Lung (tissue), 12 donors: ENCODE measurements around the gene USF2. TPM values are rescaled to one million over a fixed set of nuclear protein-coding genes. Genes with fewer than 3 reads are reported as not detected.

ENCODE experiments used
- ATAC-seq: fragments of 200-7000 bp; cut with Tn5 transposase; one replicate; pipeline ENCODE4 v1.9.1; 2020; ENCODE audit warnings: moderate number of reproducible peaks; ENCODE audit not compliant: insufficient read depth, low FRiP score
- DNase-seq, 3 donors: peaks; one replicate each; pipeline ENCODE4 v3.0.0-alpha.2; 2013 to 2017
- H3K27ac ChIP-seq, 2 donors: one replicate each; pipeline ENCODE4 v1.5.1; 2013; ENCODE audit warnings: mild to moderate bottlenecking in 2 of 2, moderate library complexity in 2 of 2, control low read depth in 1 of 2, inconsistent platforms in 1 of 2, low read depth in 1 of 2, low read length in 1 of 2
- H3K27me3 ChIP-seq, 3 donors: one replicate each; pipeline ENCODE4 v1.5.1; 2013; ENCODE audit warnings: low read length in 2 of 3; ENCODE audit not compliant: control insufficient read depth in 3 of 3, insufficient read depth in 3 of 3
- H3K36me3 ChIP-seq, 4 donors: one replicate each; pipeline ENCODE4 v1.5.1; 2013; ENCODE audit warnings: low read length in 4 of 4, mild to moderate bottlenecking in 1 of 4, moderate library complexity in 1 of 4; ENCODE audit not compliant: control insufficient read depth in 4 of 4, insufficient read depth in 4 of 4
- H3K4me1 ChIP-seq, 5 donors: one replicate each; pipeline ENCODE4 v1.5.1; 2013; ENCODE audit warnings: low read length in 5 of 5, mild to moderate bottlenecking in 2 of 5, moderate library complexity in 1 of 5; ENCODE audit not compliant: control insufficient read depth in 5 of 5, insufficient read depth in 5 of 5
- H3K4me3 ChIP-seq: one replicate; pipeline ENCODE4 v1.5.1; 2013; ENCODE audit warnings: mild to moderate bottlenecking, control low read depth, moderate library complexity
- H3K9ac ChIP-seq, 2 donors: one replicate each; pipeline ENCODE4 v1.5.1; 2013; ENCODE audit warnings: low read length in 2 of 2, control low read depth in 1 of 2; ENCODE audit not compliant: insufficient read depth in 1 of 2
- H3K9me3 ChIP-seq, 4 donors: one replicate each; pipeline ENCODE4 v1.5.1; 2013; ENCODE audit warnings: low read length in 3 of 4, mild to moderate bottlenecking in 1 of 4, moderate library complexity in 1 of 4; ENCODE audit not compliant: control insufficient read depth in 4 of 4, insufficient read depth in 3 of 4
- WGBS, 2 donors: extraction: QIAGEN DNeasy Blood & Tissue Kit; methylation state at CpG; one replicate each; pipeline ENCODE4 v1.1.7; 2013; 5-methylcytosine and 5-hydroxymethylcytosine counted together
- polyA plus RNA-seq, 2 donors: library from polyadenylated mRNA; stranded (reverse); fragments of 200-250 nt; gene quantifications; one replicate each; pipeline ENCODE4 v1.2.1, GENCODE V29; 2013
- total RNA-seq, 2 donors: library from RNA; depleted of rRNA in 1 of 2; stranded (reverse); fragments of >200 nt in 1 of 2; gene quantifications; one replicate each; pipeline ENCODE4 v1.2.1, GENCODE V29; 2014 to 2021
- TF ChIP-seq, protein P1 (sequence below): IDR thresholded peaks from 2 replicates; pipeline ENCODE4 v1.5.1; 2012; ENCODE audit warnings: mild to moderate bottlenecking; ENCODE audit errors: control extremely low read depth, extremely low read depth
- donor health status: control.
- donor health status: control.
- donor health status: Bipolar disorder and iron deficiency.
- donor health status: healthy.
- donor health status: DM: yes; HTN: yes; CAD: no.

Gene USF2
- total and polyA plus RNA-seq, 4 donors = 74.9 to 163 (median 133) TPM

DNA sequence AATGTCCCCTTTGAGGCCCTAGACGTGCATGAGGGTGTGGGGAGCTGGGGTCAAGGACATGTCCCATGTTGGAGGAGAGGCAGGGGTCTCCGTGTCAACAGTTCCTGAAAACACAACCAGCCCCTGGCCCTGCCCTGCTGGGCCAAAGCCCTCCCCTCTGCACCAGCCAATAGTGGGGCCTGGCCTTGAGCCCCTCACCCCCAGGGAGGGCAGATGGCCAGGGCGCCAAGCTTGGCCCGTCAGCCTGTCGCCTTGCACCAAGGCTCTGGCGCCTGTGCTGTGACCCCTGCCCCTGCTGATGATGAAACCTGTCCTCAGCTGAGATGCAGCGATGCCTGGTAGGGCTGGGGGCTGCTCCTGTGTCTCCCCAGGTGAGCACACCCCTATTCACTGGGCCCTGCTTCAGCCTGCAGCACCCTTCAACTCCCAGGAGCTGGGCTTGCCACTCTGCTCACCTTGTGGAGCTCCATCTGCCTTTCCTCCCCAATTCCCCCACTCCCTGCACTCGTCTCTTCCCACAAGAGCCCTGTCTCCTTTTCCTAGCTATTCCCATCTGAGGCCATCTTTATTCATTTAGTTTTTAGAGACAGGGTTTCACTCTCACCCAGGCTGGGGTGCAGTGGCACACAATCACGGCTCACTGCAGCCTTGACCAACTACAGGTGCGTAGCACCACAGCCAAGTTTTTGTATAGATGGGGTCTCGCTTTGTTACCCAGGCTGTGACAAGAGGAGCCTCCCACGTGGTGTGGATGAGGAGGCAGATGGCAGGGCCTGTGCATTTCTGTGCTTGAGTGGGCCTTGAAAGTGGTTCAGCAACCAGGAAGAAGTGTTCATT lies 11.4 kb downstream of the USF2 start:
- DNase-seq (peak; percentile 82 to 87 (median 83)), ATAC-seq (no peak)
- TF ChIP-seq, protein P1, sequence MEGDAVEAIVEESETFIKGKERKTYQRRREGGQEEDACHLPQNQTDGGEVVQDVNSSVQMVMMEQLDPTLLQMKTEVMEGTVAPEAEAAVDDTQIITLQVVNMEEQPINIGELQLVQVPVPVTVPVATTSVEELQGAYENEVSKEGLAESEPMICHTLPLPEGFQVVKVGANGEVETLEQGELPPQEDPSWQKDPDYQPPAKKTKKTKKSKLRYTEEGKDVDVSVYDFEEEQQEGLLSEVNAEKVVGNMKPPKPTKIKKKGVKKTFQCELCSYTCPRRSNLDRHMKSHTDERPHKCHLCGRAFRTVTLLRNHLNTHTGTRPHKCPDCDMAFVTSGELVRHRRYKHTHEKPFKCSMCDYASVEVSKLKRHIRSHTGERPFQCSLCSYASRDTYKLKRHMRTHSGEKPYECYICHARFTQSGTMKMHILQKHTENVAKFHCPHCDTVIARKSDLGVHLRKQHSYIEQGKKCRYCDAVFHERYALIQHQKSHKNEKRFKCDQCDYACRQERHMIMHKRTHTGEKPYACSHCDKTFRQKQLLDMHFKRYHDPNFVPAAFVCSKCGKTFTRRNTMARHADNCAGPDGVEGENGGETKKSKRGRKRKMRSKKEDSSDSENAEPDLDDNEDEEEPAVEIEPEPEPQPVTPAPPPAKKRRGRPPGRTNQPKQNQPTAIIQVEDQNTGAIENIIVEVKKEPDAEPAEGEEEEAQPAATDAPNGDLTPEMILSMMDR = no peak
- peaks cover 3 to 29% (median 16%) of the 10 kb centered on the region in 4 donors for H3K36me3 ChIP-seq
- H3K27ac ChIP-seq = no peak overlapping the region
- no peak overlapping the region for H3K4me3 ChIP-seq
- 66 to 86% methylated on average over 12 of the region's 12 CpGs for WGBS, 2 donors
- no peaks in the 10 kb centered on the region for H3K9me3 ChIP-seq
- no peak overlapping the region for H3K9ac ChIP-seq
- peaks cover 0 to 43% (median 14%) of the 10 kb centered on the region in 5 donors for H3K4me1 ChIP-seq
- peaks cover 0 to 9% (median 0%) of the 10 kb centered on the region in 3 donors for H3K27me3 ChIP-seq

DNA sequence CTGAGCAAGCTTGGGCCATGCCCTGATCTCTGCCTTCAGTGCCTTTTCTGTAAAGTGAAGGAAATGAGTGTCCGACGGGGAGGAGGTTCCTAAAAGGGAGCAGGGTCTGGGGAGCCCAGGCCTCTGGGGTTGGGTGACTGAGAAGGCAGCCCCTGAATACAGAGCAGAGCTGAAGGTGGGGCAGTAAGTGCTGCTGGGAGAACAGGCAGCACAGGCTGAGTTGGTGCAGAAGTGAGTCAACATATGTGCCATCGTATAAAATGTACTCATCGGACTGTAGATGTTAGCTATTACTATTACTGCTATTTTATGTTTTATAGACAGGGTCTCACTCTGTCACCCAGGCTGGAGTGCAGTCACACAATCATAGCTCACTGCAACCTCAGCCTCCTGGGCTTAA lies 12.5 kb downstream of the USF2 start:
- no peak overlapping the region for H3K9ac ChIP-seq
- H3K4me3 ChIP-seq = no peak overlapping the region
- no peak overlapping the region for H3K27ac ChIP-seq
- TF ChIP-seq, protein P1 = no peak
- DNase-seq (no peak), ATAC-seq (no peak)
- 57 to 70% methylated on average over 4 of the region's 4 CpGs for WGBS, 2 donors
- no peaks in the 10 kb centered on the region for H3K9me3 ChIP-seq
- peaks cover 0 to 45% (median 15%) of the 10 kb centered on the region in 5 donors for H3K4me1 ChIP-seq
- peaks cover 3 to 26% (median 13%) of the 10 kb centered on the region in 4 donors for H3K36me3 ChIP-seq
- H3K27me3 ChIP-seq = peaks cover 0 to 9% (median 0%) of the 10 kb centered on the region in 3 donors

DNA sequence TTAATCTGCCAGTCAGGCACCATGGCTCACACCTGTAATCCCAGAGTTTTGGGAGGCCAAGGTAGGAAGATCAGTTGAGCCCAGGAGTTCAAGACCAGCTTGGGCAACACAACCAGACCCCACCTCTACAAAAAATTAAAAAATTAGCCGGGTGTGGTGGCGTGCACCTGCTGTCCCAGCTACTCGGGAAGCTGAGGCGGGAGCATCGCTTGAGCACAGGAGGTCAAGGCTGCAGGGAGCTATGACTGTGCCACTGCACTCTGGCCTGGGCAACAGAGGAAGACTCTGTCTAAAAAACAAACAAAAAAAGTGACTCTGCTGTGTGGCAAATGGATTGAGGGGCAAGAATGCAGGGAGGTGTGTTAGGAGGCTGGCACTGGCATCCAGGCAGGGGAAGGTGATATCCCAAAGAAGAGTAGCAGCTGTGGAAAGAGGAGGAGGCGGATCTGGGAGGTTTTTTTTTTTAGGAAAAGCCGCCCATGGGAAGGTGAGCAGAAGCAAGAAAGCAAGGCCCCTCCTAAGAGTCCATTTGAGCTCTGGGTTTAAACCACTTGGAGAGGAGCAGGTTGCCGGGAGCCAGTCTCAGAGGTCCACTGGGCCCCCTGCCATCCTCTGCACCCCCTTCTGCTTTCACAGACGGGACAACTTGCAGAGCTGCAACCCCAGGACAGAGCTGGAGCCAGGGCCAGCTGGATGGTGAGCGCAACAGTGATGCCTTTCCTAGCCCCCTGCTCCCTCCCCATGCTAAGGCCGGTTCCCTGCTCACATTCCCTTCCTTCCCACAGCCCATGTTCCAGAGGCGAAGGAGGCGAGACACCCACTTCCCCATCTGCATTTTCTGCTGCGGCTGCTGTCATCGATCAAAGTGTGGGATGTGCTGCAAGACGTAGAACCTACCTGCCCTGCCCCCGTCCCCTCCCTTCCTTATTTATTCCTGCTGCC lies 15.7 kb downstream of the USF2 start:
- H3K4me1 ChIP-seq = peaks cover 0 to 44% (median 15%) of the 10 kb centered on the region in 5 donors
- no peaks in the 10 kb centered on the region for H3K9me3 ChIP-seq
- TF ChIP-seq, protein P1 = no peak
- H3K4me3 ChIP-seq = no peak overlapping the region
- no peak overlapping the region for H3K27ac ChIP-seq
- 66 to 76% methylated on average over 17 of the region's 17 CpGs for WGBS, 2 donors
- H3K27me3 ChIP-seq = peaks cover 0 to 9% (median 0%) of the 10 kb centered on the region in 3 donors
- H3K36me3 ChIP-seq = peaks cover 0 to 3% (median under 1%) of the 10 kb centered on the region in 4 donors
- no peak overlapping the region for H3K9ac ChIP-seq
- DNase-seq (no peak), ATAC-seq (no peak)
